H9 (cell line): ENCODE measurements around the gene POU2F3. TPM values are rescaled to one million over a fixed set of nuclear protein-coding genes. Genes with fewer than 3 reads are reported as not detected.

Source experiments
- DNase-seq: peaks from one replicate; pipeline ENCODE4 v3.0.0-alpha.2; 2017
- H2AFZ ChIP-seq: one replicate; pipeline ENCODE4 v1.6.1; 2013; ENCODE audit warnings: mild to moderate bottlenecking, low read length, control low read depth, moderate library complexity
- H2AK5ac ChIP-seq: 2 replicates; pipeline ENCODE4 v1.6.1; 2013; ENCODE audit warnings: low read length, control low read depth, mixed read lengths; ENCODE audit not compliant: insufficient read length
- H2BK120ac ChIP-seq: one replicate; pipeline ENCODE4 v1.6.1; 2013; ENCODE audit warnings: low read depth, mild to moderate bottlenecking, low read length, control low read depth, inconsistent platforms; ENCODE audit not compliant: poor library complexity, severe bottlenecking
- H2BK12ac ChIP-seq: 2 replicates; pipeline ENCODE4 v1.6.1; 2013; ENCODE audit warnings: low read length, control low read depth, mixed read lengths, low read depth; ENCODE audit not compliant: insufficient read length
- H2BK15ac ChIP-seq: 2 replicates; pipeline ENCODE4 v1.6.1; 2013; ENCODE audit warnings: low read depth, low read length, control low read depth
- H2BK20ac ChIP-seq: one replicate; pipeline ENCODE4 v1.6.1; 2013; ENCODE audit warnings: low read depth, mild to moderate bottlenecking, low read length, control low read depth, inconsistent platforms; ENCODE audit not compliant: poor library complexity, severe bottlenecking
- H2BK5ac ChIP-seq: 2 replicates; pipeline ENCODE4 v1.6.1; 2013; ENCODE audit warnings: low read length, control low read depth, mixed read lengths; ENCODE audit not compliant: insufficient read length
- H3K14ac ChIP-seq: 2 replicates; pipeline ENCODE4 v1.6.1; 2013; ENCODE audit warnings: low read length, control low read depth; ENCODE audit not compliant: insufficient read depth
- H3K18ac ChIP-seq: 2 replicates; pipeline ENCODE4 v1.6.1; 2013; ENCODE audit warnings: low read depth, mild to moderate bottlenecking, mixed read lengths, low read length, control low read depth; ENCODE audit not compliant: insufficient read length
- H3K23ac ChIP-seq: 2 replicates; pipeline ENCODE4 v1.6.1; 2013; ENCODE audit warnings: low read length, control low read depth, mixed read lengths, low read depth; ENCODE audit not compliant: insufficient read length
- H3K23me2 ChIP-seq: 2 replicates; pipeline ENCODE4 v1.6.1; 2013; ENCODE audit warnings: low read depth, mild to moderate bottlenecking, mixed read lengths, low read length, control low read depth; ENCODE audit not compliant: insufficient read length, poor library complexity, severe bottlenecking
- H3K27ac ChIP-seq: 2 replicates; pipeline ENCODE4 v1.5.1; 2013; ENCODE audit warnings: low read length, control low read depth, mixed read lengths, low read depth; ENCODE audit not compliant: insufficient read length
- H3K27me3 ChIP-seq: 2 replicates; pipeline ENCODE4 v1.6.1; 2013; ENCODE audit warnings: low read length, control low read depth, inconsistent platforms; ENCODE audit not compliant: insufficient read depth
- H3K4ac ChIP-seq: 2 replicates; pipeline ENCODE4 v1.6.1; 2013; ENCODE audit warnings: low read depth, mild to moderate bottlenecking, control low read depth, inconsistent platforms, low read length, moderate library complexity
- H3K4me1 ChIP-seq: 2 replicates; pipeline ENCODE4 v1.6.1; 2013; ENCODE audit warnings: low read length, control low read depth, inconsistent platforms; ENCODE audit not compliant: insufficient read depth
- H3K4me2 ChIP-seq: 2 replicates; pipeline ENCODE4 v1.6.1; 2013; ENCODE audit warnings: low read length, control low read depth, mixed read lengths; ENCODE audit not compliant: insufficient read length, insufficient read depth
- H3K56ac ChIP-seq: 2 replicates; pipeline ENCODE4 v1.6.1; 2013; ENCODE audit warnings: low read depth, mild to moderate bottlenecking, mixed read lengths, low read length, control low read depth; ENCODE audit not compliant: insufficient read length
- H3K79me1 ChIP-seq: 2 replicates; pipeline ENCODE4 v1.6.1; 2013; ENCODE audit warnings: low read depth, mild to moderate bottlenecking, moderate library complexity, low read length, control low read depth, inconsistent platforms; ENCODE audit not compliant: insufficient read depth, poor library complexity, severe bottlenecking
- H3K79me2 ChIP-seq: 2 replicates; pipeline ENCODE4 v1.6.1; 2013; ENCODE audit warnings: low read length, control low read depth, inconsistent platforms; ENCODE audit not compliant: insufficient read depth
- H3K9ac ChIP-seq: 2 replicates; pipeline ENCODE4 v1.6.1; 2013; ENCODE audit warnings: low read length, control low read depth, mixed read lengths; ENCODE audit not compliant: insufficient read length; ENCODE audit errors: extremely low read depth
- H3K9me3 ChIP-seq: one replicate; pipeline ENCODE4 v1.6.1; 2013; ENCODE audit warnings: low read depth, low read length, inconsistent platforms; ENCODE audit not compliant: control insufficient read depth
- H3T11ph ChIP-seq: one replicate; pipeline ENCODE4 v1.6.1; 2013; ENCODE audit warnings: mild to moderate bottlenecking, low read length, control low read depth, inconsistent platforms
- H4K20me1 ChIP-seq: one replicate; pipeline ENCODE4 v1.6.1; 2013; ENCODE audit not compliant: control insufficient read depth, insufficient read length, insufficient read depth
- H4K5ac ChIP-seq: 2 replicates; pipeline ENCODE4 v1.6.1; 2013; ENCODE audit warnings: low read depth, mild to moderate bottlenecking, mixed read lengths, low read length, control low read depth; ENCODE audit not compliant: insufficient read length
- H4K8ac ChIP-seq: replicated peaks from 2 replicates; pipeline ENCODE4 v1.6.1; 2013; ENCODE audit warnings: low read length, control low read depth, mixed read lengths, low read depth; ENCODE audit not compliant: insufficient read length
- H4K91ac ChIP-seq: 2 replicates; pipeline ENCODE4 v1.6.1; 2013; ENCODE audit warnings: low read depth, mild to moderate bottlenecking, moderate library complexity, mixed read lengths, low read length, control low read depth; ENCODE audit not compliant: insufficient read length
- H3K27ac Mint-ChIP-seq, 3 experiments: 2 replicates in 2 of 3; 3 replicates in 1 of 3; pipeline ENCODE4 v1.8.0; 2020 to 2021; ENCODE audit warnings: mixed read lengths in 3 of 3, mild to moderate bottlenecking in 1 of 3, moderate library complexity in 1 of 3
- H3K27me3 Mint-ChIP-seq: 2 replicates; pipeline ENCODE4 v1.8.0; 2021; ENCODE audit warnings: low read depth, mild to moderate bottlenecking, moderate library complexity, mixed read lengths
- H3K36me3 Mint-ChIP-seq, 3 experiments: 2 replicates in 2 of 3; 3 replicates in 1 of 3; pipeline ENCODE4 v1.8.0; 2020 to 2021; ENCODE audit warnings: low read depth in 3 of 3, mixed read lengths in 3 of 3; ENCODE audit not compliant: insufficient read depth in 1 of 3
- H3K4me1 Mint-ChIP-seq, 2 experiments: 2 replicates each; pipeline ENCODE4 v1.8.0; 2020; ENCODE audit warnings: mixed read lengths in 2 of 2
- H3K4me3 Mint-ChIP-seq, 2 experiments: 2 replicates in 1 of 2; 3 replicates in 1 of 2; pipeline ENCODE4 v1.8.0; 2020 to 2021; ENCODE audit warnings: mild to moderate bottlenecking in 2 of 2, mixed read lengths in 2 of 2, moderate library complexity in 1 of 2
- H3K9me3 Mint-ChIP-seq, 2 experiments: 2 replicates in 1 of 2; 3 replicates in 1 of 2; pipeline ENCODE4 v1.8.0; 2020; ENCODE audit warnings: mild to moderate bottlenecking in 2 of 2, mixed read lengths in 2 of 2, moderate library complexity in 1 of 2
- WGBS: extraction: QIAGEN DNeasy Blood & Tissue Kit; methylation state at CpG from one replicate; pipeline ENCODE4 v1.1.7; 2013; ENCODE audit warnings: missing lambda C conversion rate, low lambda C conversion rate, mixed read lengths; ENCODE audit not compliant: insufficient read length; ENCODE audit errors: extremely low coverage; 5-methylcytosine and 5-hydroxymethylcytosine counted together
- total RNA-seq: library from RNA; stranded (reverse); gene quantifications from 2 replicates; pipeline ENCODE4 v1.2.1, GENCODE V29; 2021
- TF ChIP-seq, protein P1 (sequence below): fragments of 200-600 bp; sonication (generic); conservative IDR thresholded peaks from 3 replicates; pipeline ENCODE4 v1.8.0; 2021; ENCODE audit warnings: antibody characterized with exemption, mild to moderate bottlenecking

The POU2F3 gene
- total RNA-seq, 1 experiment from 2014 or later = 1.1 TPM

GRCh38 chr11:120354779-120355178, 114.8 kb downstream of the POU2F3 start:
- Histone ChIP-seq H4K20me1 (no peaks in the 10 kb centered on the region), H2BK15ac (no peak overlapping the region), H3K56ac (no peak overlapping the region), H2AFZ (no peak overlapping the region), H2BK20ac (no peak overlapping the region), H3K14ac (no peak overlapping the region), H3K79me1 (peaks cover 10% of the 10 kb centered on the region), H3K4me1 (no peaks in the 10 kb centered on the region; the same call in 1 of the 2 replicates), H2BK120ac (no peak overlapping the region), H3K4ac (no peak overlapping the region), H3K27me3 (no peaks in the 10 kb centered on the region), H3K9me3 (no peaks in the 10 kb centered on the region), H3K9ac (no peak overlapping the region), H3K79me2 (peaks cover 8% of the 10 kb centered on the region; the same call in 1 of the 2 replicates), H2BK5ac (no peak overlapping the region), H3T11ph (no peak overlapping the region), H2BK12ac (no peak overlapping the region), H3K18ac (no peak overlapping the region), H4K8ac (no peak overlapping the region), H3K23ac (no peak overlapping the region), H3K27ac (no peak overlapping the region), H4K91ac (no peak overlapping the region), H3K23me2 (no peaks in the 10 kb centered on the region), H2AK5ac (no peak overlapping the region), H4K5ac (no peak overlapping the region), H3K4me2 (no peak overlapping the region)
- H3K27ac Mint-ChIP-seq = peak overlapping the region in 2 of 3 experiments; percentile 50 to 57; a peak in 2 of 7 replicates
- no peak for DNase-seq
- H3K4me1 Mint-ChIP-seq = peaks cover 22 to 29% of the 10 kb centered on the region in 2 experiments
- TF ChIP-seq, protein P1, sequence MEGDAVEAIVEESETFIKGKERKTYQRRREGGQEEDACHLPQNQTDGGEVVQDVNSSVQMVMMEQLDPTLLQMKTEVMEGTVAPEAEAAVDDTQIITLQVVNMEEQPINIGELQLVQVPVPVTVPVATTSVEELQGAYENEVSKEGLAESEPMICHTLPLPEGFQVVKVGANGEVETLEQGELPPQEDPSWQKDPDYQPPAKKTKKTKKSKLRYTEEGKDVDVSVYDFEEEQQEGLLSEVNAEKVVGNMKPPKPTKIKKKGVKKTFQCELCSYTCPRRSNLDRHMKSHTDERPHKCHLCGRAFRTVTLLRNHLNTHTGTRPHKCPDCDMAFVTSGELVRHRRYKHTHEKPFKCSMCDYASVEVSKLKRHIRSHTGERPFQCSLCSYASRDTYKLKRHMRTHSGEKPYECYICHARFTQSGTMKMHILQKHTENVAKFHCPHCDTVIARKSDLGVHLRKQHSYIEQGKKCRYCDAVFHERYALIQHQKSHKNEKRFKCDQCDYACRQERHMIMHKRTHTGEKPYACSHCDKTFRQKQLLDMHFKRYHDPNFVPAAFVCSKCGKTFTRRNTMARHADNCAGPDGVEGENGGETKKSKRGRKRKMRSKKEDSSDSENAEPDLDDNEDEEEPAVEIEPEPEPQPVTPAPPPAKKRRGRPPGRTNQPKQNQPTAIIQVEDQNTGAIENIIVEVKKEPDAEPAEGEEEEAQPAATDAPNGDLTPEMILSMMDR = no peak
- no peaks in the 10 kb centered on the region for H3K27me3 Mint-ChIP-seq
- H3K9me3 Mint-ChIP-seq = no peaks in the 10 kb centered on the region
- H3K36me3 Mint-ChIP-seq = peaks cover 0 to 8% (median 4%) of the 10 kb centered on the region in 3 experiments; a peak in 4 of 7 replicates
- H3K4me3 Mint-ChIP-seq = no peak overlapping the region
- WGBS = no CpG with 5 or more reads among the region's 6 CpGs
